Panc1 (cell line): ENCODE data around the gene NR2C1.
"Not testable (repeated sequence)": the region's sequence is repeated elsewhere in the genome, so short reads cannot be mapped to it uniquely, and the experiment has no call there.

Source experiments
- CTCF ChIP-seq: fragments of 450-650 bp; IDR thresholded peaks from 2 replicates; pipeline ENCODE4 v1.5.1; 2017; ENCODE audit warnings: mild to moderate bottlenecking
- POLR2AphosphoS5 ChIP-seq: IDR thresholded peaks from 2 replicates; pipeline ENCODE4 v1.6.1; 2012; ENCODE audit warnings: mild to moderate bottlenecking, low read depth, low read length, moderate library complexity
- SIN3A ChIP-seq: IDR thresholded peaks from 2 replicates; pipeline ENCODE4 v1.6.1; 2012; ENCODE audit warnings: low read depth, mild to moderate bottlenecking, low read length, moderate library complexity, borderline replicate concordance; ENCODE audit not compliant: insufficient read depth
- TCF7L2 ChIP-seq: IDR thresholded peaks from 2 replicates; pipeline ENCODE4 v1.6.1; 2011; ENCODE audit warnings: mild to moderate bottlenecking, low read depth, low read length, inconsistent platforms

DNA sequence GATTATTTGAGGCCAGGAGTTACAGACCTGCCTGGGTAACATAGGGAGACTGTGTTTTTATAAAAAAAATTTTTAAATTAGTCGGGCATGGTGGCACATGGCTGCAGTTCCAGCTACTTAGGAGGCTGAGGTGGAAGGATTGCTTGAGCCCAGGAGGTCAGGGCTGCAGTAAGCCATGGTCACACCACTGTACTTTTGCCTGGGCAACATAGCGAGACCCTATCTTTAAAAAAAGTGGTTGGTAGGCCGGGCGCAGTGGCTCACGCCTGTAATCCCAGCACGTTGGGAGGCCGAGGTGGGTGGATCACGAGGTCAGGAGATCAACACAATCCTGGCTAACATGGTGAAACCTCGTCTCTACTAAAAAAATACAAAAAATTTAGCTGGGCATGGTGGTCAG lies 88.3 kb downstream of the NR2C1 start:
- TF ChIP-seq CTCF, SIN3A, POLR2AphosphoS5, TCF7L2: not testable (repeated sequence)
